ELR (cell line): ENCODE data around the gene FHOD3.

Experiments used
- DNase-seq: peaks from one replicate; pipeline ENCODE4 v3.0.0-alpha.2; 2015; ENCODE audit warnings: low read depth

The FHOD3 gene

DNA sequence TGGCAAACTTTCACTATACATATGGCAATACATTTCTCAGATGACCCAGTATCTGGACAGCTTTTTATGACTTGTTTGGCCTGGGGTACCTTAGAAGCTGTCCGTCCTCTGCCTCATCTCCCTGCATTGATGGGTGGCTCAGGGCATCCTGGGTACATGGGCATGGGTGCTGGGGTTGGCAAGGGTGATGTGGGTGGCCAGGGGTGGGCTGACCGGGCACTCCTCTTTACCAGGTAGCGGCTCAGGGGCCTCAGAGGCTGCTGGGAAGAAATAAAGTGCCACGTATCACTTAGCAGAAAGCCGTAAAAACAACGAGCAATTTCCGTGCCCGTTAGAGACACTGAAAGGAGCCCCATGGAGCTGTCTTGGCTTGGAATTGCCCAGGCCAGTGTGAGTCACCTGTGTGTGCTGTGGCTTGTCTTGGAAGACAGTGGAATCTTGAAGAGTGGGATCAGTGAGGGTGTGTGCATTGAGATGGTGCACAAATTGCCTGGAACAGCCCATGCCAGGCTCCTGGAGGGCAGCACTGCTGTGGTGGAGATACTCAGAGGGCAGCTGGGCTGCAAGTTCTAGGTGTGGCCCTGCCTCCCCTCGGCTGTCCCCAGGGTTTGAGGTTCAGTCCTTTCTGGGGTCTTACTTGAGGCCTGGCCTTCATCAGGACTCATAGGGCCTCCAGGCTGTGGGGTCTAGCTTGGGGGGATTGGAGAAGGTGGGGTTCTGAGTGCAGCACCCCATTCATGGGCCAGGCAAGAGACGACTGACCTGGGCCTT is 88.8 kb downstream of the FHOD3 start:
- DNase-seq: peak; percentile 19

DNA sequence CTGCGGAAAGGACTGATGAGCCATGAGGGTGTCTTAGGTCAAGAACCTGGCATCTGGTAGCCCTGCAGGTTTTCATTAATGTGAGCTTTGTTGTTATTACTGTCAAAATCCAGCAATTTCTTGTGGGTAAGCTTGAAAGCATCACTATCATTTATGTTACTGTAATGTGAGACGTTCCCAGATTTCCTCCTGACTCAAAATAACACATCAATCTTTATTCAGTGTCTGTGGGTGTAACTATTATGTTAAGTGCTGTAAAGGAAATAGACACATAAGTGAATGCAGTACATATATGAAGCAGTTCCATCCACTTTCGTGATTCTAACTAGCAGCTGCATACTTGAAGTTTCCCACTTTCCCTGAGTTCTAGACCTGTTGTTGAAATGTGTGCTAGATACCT is 89.8 kb downstream of the FHOD3 start:
- no peak for DNase-seq

DNA sequence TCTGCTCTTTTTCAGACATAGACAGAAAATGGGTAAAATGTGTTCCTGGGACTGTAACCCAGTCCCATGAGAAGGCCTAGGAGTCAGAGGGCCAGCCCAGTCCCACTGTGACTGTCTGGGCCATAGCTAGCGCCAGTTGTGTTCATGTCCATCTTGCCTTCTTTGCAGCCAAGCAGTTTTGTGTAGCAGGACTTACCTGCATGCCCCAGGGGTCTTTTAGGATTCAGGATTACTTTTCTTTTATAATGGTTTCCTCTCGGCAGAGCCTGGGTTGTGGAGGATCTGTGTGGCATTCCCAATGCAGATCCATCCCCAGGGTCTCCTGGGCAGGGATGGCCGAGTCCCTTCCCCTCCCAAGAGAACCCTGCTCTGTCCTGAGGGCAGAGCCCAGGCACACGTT is 90.8 kb downstream of the FHOD3 start:
- DNase-seq: no peak

DNA sequence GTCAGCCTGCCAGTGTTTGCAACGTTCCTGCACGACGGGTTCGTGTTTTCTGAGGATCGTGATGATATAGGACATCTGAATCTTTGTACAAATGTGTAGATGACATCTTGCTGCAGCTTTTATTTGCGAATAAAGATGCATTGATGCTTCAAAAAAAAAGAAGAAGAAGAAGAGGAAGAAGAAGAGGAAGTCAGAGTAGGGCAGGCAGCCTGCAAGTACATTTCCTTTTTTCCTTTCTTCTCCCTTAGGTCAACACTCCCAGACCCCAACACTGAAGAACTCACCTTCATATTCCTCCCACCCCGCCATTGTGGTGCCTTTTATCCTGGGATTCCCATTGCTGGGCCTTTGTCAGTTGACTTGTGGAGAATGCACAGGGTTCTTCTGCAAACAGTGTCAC is 91.5 kb downstream of the FHOD3 start:
- no peak for DNase-seq

DNA sequence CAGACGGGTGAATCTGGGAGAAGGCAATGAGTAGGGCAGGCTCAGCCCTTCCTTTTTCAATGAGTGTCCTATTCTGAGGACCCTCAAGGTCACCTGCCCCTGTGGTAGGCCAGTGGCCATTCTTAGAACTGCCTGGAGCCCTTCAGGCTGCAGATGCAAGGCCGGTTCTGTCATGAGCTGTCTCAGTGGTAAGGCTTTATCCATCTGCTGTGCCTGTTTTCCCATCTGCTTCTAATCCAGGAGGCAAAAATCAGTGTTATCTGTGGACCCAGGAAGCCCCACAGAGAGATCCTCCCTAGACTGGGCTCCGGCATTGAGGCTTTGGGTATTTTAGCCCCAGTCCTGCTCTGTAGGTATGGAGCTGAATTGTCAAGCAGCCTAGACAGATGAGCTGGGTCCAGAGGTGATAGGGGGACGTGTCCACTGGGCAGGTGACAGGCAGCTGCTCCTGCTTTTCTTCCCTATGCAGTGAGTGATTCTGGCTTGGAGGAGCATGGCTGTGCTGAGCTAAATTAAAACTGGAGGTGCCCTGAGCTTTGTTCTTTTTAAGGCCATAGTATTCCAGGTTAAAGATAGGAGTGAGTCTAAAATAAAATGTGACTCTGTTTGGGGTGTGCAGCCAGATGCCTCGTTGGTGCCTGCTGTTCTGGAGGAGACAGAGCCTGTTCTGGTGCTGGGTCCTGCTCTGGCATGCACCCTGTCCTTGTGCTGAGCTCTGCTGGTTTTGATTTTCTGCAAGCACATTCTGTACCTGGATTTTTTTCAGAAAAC is 92.5 kb downstream of the FHOD3 start:
- no peak for DNase-seq

DNA sequence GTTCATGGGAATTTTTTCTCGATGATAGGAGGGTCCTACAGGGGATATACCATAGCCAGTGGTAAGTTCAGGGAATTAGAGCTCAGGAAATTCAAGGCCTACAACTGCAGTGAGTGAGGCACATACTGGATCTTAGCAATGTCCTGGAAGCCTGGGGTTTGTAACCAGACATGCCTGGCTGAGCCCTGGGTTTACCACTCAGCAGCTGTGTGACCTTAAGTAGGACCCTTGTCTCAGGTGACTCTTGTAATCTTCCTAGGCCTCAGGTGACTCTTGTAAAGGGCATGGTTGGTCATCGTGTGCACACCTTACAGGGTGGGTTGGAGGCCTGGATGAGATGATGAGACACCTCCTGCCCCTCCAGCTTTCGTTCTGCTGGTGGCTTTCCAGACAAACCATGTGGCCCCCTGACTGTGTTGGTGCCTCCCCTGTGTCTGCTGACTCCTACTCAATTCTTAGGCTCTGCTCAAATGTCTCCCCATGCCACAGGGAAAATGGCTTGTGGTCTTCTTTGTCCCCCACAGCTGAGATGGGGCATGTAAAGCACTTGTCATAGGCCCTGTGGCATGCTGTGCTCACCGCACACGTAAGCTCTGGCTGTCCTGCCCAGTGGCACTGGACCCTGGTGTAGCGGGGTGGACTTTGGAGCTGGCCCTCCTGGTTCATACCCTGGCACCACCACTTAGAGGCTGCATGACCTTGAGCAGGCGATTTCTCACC is 94.1 kb downstream of the FHOD3 start:
- DNase-seq: no peak

DNA sequence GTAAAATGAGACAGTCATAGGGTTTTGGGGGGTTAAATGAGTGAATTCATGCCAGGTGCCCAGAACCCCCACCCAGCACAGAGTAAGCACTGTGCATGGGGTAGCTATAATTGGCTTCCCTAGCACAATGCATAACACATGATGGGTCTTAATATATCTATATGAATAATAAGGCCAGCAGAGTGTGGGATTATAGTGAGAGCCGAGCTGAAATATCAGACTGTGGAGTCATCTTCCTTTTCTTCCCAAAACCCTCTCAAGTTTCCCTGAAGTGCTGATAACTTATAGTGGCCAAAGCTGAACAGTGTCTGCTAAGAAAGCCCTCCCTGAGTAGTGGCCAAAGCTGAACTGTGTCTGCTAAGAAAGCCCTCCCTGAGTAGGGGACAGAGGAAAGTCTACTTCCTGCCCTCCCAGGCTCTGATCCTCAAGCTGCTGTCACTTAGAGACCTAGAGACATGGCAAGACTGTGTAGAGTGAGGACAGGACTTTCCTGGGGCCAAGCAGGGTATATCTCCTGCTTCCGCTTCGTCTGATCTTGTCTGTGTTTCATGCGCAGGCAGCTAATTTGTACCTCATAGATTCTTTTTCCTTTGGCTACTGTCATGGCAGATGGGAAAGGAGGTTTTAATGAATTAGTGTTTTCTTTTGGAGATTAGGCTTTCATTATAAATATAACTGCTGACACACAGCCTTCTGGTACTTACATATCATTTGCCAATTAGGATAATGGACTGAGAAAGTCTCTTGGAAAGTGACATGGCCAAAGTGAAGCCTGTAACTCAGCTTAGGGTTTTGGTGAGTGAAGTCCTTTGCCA is 94.9 kb downstream of the FHOD3 start:
- DNase-seq: no peak

DNA sequence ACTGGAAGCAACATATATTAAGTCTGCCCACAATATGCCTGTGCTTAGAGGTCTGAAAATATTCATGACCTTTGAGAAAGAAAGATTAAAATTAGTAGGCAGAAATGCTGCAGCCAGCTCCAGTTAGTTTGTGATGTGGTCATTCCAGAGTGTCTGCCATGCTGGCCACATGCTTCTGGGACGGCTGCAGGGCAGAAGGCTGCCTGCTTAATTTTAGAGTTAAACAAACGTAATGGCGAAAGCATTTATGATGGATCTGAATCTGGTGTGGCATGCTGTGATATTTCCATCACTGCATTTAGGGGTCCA is 95.4 kb downstream of the FHOD3 start:
- DNase-seq: no peak

DNA sequence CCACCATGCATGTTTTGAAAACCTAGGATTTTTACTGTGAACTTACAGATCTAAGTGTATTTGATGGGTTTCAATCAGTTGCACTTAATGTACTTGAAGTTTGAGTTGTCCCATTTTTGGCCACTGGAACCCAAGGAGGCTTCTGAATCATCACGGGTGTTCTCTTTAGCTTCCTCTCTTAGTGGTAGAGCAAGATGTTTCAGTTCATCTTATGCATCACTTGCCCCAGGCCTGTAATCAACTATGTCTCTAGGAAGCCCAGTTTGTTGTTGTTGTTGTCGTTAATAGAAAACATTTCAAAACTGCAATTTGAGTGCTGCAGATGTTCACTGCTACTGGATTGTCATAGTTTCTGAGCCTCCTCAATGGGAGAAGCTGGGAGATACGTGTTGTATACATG is 97.0 kb downstream of the FHOD3 start:
- no peak for DNase-seq

DNA sequence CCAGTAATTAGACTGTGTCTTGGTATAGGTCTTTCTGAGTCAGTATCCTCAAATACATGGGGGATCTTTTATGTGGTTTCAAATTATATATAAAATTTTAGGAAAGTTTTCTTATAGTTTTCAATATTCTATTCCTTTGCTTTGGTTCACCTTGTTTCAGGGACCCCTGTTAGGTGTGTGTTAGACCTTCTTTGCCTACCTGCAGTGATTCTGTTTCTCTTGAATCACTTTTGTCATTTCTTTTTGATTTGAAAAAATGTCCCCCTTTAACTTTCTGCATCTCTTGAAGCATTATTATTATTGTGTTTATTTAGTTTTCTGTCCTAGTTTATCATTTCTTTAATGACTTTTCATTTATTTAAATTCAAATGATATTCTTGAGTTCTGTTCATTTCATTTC is 98.7 kb downstream of the FHOD3 start:
- DNase-seq: no peak

DNA sequence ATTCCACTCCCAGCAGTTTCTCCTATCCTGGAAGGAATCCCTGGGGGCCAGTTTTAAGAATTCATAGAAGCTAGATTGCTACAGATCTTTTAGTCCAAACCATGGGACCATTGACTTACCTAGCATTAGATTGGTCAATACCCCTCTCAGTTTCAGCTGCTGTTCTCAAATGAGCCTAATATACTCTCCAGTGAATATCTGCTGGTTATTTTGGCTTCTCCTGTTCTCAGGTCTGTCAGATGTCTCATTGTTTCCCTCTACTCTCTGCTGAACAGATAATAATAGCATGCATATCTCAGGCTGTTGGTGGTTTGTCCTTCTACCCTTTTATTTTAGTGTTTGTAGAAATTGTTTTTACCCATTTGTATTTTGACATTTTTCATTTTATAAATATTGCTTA is 99.5 kb downstream of the FHOD3 start:
- no peak for DNase-seq

DNA sequence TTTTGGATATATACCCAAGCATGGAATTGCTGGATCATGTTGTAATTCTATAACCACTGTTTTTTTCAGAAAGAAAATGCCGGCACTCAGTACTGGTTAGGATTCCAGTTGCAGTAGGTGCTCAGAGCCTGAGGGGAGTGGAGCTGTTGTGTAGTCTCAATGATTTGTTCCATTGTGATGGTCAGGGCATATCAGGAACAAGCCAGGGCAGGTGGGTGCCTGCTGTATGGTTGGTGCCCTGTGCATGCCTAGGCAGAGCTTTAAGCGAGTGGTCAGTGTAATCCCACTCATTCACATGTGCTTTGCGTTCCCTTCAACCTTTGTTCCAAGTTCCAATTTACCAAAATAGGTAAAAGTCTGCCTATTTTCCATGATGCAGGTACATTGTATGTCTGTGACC is 100.9 kb downstream of the FHOD3 start:
- DNase-seq: no peak

DNA sequence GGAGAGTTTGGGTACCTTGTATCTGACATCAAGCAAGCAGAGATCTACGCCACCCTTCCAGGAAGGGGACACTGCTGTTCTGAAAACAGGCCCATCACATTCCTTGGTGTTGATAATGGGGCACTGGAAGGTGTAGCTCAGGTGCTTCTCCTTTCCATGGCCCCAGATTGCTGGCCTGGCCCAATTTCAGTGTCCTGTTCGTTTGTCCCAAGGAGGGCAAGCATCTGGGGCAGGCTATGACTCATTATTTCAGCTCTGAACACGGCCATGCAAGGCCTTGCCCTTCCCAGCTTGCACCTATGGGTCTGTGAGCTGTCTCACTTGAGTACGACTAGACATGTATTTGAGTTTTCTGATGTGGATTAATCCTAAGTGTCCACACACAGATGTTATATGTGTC is 101.5 kb downstream of the FHOD3 start:
- no peak for DNase-seq

DNA sequence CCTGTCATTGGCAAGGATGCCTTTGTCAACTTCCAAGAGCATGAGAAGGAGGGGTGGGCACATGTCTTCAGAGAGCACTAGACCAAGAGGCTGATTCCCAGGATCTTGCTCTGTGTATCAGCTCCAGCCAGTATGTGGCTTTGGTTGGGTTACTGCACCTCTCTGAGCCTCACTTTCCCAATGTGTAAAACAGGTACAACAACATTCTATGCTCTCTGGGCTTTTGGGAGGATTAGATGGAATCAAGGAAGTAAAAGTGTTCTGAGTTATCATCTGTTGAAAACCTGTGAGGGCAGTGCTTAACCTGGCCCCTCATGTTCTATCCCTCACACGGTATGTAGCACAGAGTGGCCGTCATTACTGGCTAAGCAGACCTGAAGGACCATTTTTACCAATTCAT is 103.9 kb downstream of the FHOD3 start:
- no peak for DNase-seq

DNA sequence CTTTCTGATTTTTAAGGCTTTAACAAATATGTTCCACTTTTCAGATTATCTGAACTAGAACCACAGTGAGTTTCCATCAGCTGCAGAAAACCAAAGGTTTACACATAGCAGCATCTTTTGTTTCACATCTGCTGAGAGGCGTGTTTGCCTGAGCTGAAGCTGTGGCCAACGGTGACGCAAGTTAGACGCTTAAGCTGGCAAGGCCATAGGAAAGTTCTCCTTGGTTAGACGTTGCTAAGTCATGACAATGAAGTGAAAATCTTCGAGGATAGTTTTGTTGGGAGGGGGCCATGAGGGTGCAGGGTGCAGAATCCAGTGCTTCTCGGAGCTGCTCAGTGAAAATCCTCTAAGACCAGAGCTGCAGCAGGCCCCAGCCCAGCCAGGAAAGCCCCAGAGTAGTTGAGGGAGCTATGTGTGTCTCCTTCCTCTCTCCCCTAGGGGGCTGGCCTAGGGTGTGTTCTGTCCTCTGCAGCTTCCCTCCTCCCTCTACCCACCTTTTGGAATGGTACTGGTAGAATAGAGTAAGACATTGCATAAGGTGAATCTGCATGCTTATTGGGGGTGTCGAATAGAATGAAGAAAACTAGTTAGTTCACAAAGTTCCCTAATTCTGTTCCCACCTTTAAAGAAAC is 105.4 kb downstream of the FHOD3 start:
- no peak for DNase-seq

DNA sequence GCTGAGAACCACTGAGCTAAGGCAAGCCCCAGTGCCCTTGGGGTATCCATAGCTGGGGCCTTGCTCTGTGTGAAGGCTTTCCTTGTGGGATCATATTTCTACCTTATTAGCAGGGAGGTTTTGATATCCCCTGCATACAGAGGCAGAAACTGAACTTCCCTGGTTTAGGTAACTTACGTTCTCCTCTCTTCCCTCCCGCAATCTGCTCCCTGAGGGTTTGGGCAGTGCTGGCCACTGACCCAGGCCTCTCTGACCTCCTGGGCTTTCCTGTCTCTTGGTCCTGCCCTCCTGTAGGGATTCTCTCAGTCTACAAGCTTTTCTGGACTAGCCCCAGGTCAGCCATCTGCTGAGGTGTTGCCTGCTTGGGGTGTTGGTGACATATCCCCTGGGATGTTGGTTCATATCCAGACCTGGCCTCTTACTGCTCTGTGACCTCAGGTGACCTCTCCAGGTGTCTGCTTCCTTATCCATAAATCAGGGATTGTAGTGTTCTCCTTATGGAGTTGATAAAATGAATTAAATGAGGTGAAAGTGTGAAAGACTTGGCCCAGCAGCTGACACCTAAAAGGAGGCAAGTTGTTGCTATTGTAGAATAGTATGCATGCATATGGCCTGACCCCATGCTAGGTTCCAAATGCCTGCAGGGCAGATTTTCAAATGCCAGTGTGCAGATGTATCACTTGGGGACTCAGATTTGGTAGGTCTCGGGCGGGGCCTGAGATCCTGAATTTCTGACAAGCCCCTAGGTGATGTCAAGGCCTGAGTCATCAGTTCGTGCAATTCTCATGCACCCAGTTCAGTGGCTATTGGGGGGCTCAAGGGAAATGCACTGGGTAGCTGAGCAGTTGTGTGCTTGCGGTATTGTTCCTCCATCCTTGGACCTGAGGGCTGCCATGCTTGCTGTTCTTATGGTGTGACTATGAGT is 106.6 kb downstream of the FHOD3 start:
- peak; percentile 26 for DNase-seq

DNA sequence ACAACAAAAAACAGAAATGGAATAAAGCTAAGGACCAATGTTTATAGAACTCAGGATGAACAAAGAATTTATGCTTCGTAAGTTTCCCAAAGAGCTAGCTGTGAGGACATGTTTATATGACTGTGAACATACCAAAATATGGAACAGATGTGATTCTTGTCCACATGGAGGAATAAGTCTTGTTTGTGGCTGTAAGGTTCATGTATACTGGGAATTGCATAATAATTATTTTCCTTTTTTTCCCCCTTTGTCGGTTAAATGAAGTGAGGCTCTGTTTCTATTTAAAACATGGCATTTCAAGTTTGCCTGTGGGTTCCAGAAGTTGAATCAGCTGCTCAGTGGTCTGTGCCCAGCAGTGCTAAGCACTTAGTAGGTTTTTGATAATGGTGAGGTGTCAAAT is 108.1 kb downstream of the FHOD3 start:
- no peak for DNase-seq

DNA sequence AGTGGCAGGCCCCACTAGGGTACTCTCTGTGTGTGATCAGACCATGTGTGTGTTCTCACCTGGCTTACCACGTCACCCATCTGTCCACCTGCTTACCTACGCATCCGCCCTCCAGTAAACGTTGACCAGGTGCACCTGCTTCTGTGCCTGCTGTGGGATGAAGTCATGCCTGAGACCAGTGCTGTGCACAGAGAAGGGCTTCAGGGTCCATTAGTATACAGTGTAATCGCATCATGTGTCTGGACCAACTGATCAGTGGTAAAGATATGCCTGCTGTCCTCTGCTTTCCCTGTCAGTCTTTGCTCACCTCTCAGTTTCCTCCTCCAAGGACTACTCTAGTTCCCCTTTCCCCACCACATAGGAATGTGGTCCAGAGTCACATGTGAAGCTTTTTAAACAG is 109.3 kb downstream of the FHOD3 start:
- no peak for DNase-seq

DNA sequence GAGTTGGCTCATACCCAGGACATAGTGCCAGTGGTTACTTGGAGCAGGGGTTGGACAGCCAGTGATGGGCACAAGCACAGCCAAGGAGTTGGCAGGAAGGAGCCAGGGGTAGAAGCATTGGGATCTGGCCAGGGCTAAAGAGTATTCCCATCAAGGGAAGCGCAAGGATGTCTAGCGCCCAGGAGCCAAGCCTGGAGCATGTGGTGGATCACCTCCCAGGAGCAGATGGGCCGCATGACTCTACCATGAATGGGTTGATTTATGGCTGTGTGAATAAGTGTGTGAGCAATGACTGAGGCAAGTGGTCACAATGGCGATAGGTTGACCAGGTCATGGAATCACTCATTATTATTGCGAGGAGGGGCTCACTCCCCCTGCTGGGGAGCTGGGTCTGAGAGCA is 111.1 kb downstream of the FHOD3 start:
- DNase-seq: peak; percentile 39

DNA sequence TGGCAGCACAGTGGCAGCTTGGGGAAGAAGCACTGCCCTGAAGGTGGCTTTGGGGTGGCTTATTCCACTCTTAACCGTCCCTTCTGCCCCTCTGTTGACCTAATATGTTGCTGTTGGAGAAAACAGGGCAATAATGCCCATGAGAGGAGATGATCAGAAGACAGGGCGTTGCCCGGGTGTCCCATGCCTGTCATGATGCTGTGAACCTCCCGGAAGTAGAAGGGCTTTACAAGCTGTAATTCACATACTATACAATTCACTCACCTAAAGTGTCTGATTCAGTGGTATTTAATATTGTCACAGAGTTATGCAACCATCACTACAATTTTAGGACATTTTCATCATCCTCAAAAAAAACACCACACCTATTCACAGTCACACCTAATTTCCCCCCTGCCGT is 112.3 kb downstream of the FHOD3 start:
- no peak for DNase-seq

DNA sequence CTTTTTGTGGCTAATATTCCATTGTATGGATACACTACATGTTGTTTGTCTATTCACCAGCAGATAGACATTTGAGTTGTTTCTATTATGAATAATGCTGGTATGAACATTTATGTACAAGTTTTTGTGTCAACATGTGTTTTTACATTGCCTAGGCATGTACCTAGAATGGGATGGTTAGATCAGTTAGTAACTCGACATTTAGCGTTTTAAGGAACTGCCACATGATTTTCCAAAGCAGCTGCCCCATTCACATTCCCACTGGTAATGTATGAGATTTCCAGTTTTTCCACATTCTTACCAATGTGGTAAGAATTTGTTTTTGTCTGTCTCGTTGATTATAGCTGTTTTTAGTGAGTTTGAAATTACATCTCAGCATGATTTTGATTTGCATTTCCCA is 112.8 kb downstream of the FHOD3 start:
- DNase-seq: no peak
